COR-L47 (cell line): ENCODE data around the gene UAP1L1.

ENCODE experiments used
- DNase-seq: peaks from one replicate; lab custom pipeline; 2025; lab: John Stamatoyannopoulos, UW

UAP1L1 gene

GRCh38 chr9:137076636-137077009 is 694 bp upstream of the UAP1L1 start:
- no peak for DNase-seq

- DNase-seq: no peak
Measured at GRCh38 chr9:137077758-137078693, 709 bp downstream of the UAP1L1 start.

DNA sequence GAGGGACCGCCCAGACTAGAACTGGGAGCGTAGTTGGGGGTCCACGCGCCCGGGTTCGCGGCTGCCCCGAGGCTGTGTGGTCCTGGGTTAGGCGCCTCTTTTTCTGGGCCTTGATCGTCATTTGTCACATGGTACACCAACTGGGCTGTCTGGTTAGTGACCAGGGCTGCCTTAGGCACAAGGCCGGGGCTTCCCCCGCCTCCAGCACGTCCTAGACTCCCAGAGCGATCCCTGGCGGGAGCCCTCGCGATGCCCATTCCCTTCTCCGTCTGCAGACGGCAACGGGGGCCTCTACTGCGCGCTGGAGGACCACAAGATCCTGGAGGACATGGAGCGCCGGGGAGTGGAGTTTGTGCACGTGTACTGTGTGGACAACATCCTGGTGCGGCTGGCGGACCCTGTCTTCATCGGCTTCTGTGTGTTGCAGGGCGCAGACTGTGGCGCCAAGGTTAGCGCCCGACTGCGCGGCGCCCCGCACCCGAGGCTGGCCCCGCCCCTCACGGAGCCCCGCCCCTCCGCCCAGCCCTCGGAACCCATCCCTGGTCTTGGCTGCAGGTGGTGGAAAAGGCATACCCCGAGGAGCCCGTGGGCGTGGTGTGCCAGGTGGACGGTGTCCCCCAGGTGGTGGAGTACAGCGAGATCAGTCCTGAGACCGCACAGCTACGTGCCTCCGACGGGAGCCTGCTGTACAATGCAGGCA is 1.5 kb downstream of the UAP1L1 start:
- no peak for DNase-seq

DNA sequence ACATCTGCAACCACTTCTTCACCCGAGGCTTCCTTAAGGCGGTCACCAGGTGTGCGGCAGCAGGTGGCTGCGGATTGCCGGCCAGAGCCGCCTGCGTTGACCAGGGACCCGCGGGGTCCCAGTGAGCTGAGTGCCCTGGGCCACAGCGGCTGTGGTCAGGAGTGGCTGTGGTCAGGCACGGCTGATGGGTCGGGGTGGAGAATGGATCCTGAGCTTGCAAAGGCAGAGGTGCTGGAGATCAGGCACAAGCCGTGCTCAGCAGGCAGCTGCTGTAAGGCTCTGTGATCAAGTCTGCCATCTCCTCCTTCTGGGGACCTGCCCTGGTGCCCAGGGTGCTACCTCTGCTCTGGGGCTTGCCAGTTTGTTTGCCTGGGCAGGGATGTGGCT is 2.1 kb downstream of the UAP1L1 start:
- DNase-seq: no peak

DNA sequence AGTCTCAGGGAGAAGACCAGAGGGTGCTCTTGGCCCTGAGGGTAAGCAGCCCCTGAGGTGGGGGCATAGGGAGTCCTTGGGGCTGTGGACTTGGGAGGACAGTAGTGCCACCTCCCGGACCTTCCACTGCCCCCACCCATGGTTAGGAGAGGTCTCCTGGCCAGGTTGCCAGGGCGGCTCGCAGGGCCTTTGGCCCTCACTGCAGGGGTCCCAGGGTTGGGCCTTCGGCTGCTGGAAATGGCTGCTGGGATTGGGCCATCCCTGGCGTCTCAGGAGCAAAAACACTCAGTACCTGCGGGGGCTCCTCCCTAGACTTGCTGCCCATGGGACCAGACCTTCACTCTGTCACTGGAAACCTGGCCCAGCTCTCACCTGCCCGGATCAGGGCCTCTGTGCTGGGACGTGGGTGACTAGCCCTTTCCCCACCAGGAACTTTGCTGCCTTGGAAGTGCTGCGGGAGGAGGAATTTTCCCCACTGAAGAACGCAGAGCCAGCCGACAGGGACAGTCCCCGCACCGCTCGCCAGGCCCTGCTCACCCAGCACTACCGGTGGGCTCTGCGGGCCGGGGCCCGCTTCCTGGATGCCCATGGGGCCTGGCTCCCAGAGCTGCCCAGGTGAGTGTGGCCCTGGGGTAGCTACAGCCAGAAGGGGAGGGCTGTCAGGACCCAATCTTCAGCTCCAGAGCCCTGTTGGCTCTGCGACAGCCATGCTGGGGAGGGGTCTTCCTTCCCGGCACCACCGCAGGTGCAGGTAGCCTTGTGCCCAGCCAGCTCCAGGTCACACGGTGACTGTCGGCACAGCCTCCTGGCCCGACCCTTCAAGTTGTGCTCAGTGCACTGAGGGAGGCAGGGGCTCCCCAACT is 3.2 kb downstream of the UAP1L1 start:
- no peak for DNase-seq

DNA sequence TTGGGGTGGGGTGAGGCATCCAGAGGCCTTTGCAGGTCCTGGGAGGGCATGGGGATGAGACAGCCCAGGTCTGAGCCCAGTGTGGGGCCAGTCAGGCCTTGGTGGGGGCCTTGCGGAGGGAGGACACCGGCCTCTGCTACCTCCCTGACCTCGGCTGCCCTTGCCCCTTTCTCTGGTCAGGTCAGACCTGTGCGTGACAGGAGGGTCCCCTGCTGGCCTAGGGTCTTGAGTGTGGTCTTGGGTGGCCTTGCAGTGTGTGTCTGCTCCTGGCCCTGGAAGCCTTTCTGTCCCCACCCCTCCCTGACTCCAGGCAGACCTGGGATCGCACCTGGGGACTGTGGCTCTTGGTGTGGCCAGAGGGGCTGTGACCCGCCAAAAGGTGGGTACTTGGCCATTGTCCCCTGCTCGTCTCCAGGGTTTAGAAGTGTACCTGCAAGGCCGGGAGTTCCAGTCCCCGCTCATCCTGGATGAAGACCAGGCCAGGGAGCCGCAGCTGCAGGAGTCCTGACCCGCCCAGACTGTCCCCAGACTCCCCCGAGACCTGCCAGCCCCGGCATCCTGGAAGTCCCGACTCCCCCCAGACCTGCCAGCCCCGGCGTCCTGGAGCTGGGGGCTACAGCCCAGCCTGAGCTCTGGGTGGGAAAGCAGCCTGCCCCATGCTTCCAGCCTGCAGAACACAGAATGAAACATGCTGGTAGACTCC is 5.1 kb downstream of the UAP1L1 start:
- DNase-seq: no peak

- DNase-seq: no peak
Measured at GRCh38 chr9:137082925-137083290, 5.6 kb downstream of the UAP1L1 start.

- DNase-seq: no peak
Measured at GRCh38 chr9:137083394-137084004, 6.2 kb downstream of the UAP1L1 start.

- DNase-seq: no peak
Measured at GRCh38 chr9:137084526-137084925, 7.2 kb downstream of the UAP1L1 start.

DNA sequence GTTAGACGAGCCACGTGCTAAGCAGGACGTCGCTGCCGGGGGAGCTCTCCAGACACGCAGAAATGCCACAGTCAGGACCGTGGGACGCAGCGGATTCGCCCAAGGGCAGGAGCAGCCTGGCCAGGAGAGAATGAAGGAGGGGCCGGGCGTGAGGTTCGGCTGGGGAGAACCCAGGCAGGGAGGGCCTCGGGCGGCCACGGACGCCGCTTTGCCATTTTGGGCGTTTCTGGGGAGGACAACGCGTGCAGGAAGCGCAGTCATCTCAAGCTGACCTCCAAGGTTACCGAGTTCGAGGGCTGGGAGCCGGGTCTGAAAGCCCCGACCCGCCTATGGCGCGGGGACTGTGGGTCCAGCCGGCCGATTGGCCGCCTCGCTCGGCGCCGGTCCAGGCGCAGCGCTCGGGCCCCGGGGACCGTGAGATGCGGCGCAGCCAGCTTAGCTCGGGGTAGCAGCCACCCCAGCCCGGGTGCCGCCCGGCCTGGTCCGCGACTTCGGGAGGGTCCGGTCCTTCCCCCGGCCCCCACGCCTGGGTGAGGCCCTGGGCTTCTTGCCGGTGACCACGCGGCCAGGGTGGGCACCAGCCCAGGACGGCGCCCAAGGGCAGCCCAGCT is 8.7 kb downstream of the UAP1L1 start:
- DNase-seq: no peak

DNA sequence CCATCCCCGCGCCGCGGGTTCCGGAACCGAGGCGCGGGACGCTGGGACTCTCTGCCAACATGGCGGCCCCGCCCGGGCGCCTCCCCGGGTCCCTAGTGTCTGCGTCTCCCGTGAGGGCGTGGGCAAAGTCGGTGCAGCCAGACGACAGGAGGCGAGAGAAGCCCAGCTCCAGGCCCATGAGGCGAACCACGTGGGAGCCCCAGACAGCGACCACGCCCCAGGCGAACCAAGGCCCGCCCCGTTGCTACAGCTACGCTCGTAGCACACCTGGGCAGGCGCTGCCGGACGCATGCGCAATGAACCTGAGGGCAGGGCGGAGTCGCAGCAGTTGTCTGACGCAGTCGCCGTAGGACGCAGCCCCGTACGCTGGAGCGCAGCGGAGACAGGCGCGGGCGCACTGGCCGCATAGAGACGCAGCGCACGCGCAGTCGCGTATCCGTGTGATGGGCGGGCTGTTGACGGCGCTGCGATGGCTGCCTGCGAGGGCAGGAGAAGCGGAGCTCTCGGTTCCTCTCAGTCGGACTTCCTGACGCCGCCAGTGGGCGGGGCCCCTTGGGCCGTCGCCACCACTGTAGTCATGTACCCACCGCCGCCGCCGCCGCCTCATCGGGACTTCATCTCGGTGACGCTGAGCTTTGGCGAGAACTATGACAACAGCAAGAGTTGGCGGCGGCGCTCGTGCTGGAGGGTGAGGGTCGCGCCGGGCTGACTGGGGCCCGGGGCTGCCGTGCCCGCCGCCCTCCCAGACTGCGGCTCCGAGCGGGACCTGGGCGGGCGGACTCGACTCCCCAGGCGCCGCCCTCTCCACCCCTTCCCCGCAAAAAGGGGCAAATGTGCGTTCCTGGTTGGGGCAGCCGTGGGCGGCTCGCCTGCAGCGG is 9.5 kb downstream of the UAP1L1 start, which contains the start of gene MAN1B1:
TSS of gene MAN1B1 (plus strand) at position 455 of the 878 bp plus-strand sequence. CDS start at position 470, 15 bp downstream.
- peak; percentile 99 for DNase-seq

GRCh38 chr9:137087409-137087925 is 10.2 kb downstream of the UAP1L1 start:
- no peak for DNase-seq

- DNase-seq: no peak
Measured at GRCh38 chr9:137088121-137088520, 10.8 kb downstream of the UAP1L1 start.

GRCh38 chr9:137089232-137089947 is 12.1 kb downstream of the UAP1L1 start:
- no peak for DNase-seq

- peak; percentile 46 for DNase-seq
Measured at GRCh38 chr9:137095664-137096517, 18.6 kb downstream of the UAP1L1 start.

GRCh38 chr9:137096785-137097546 is 19.6 kb downstream of the UAP1L1 start:
- DNase-seq: no peak
